GM19397 (cell line): ENCODE results near the gene PDE6A.
"Not testable (repeated sequence)": the region's sequence is repeated elsewhere in the genome, so short reads cannot be mapped to it uniquely, and the experiment has no call there.

ENCODE experiments used
- ATAC-seq: cut with Tn5 transposase; IDR thresholded peaks from one replicate; pipeline ENCODE4 v1.9.1; 2021; ENCODE audit warnings: mild to moderate bottlenecking, moderate library complexity; ENCODE audit not compliant: unreplicated experiment

The PDE6A gene

GRCh38 chr5:149953436-149954121, 9.0 kb upstream of the PDE6A start:
- no peak for ATAC-seq

GRCh38 chr5:149951138-149951749, 6.7 kb upstream of the PDE6A start:
- ATAC-seq, result no peak

- ATAC-seq, result no peak
Measured at GRCh38 chr5:149948993-149949392, 4.4 kb upstream of the PDE6A start.

GRCh38 chr5:149946118-149946517, 1.5 kb upstream of the PDE6A start:
- ATAC-seq, result no peak

GRCh38 chr5:149943177-149943949, 1.2 kb downstream of the PDE6A start:
- not testable (repeated sequence) for ATAC-seq

- not testable (repeated sequence) for ATAC-seq
Measured at GRCh38 chr5:149942741-149943169, 1.8 kb downstream of the PDE6A start.

GRCh38 chr5:149942199-149942598, 2.4 kb downstream of the PDE6A start:
- ATAC-seq, result no peak

- no peak for ATAC-seq
Measured at GRCh38 chr5:149941795-149942194, 2.8 kb downstream of the PDE6A start.

GRCh38 chr5:149940941-149941644, 3.5 kb downstream of the PDE6A start:
- no peak for ATAC-seq

- no peak for ATAC-seq
Measured at GRCh38 chr5:149940077-149940574, 4.5 kb downstream of the PDE6A start.

- ATAC-seq, result no peak
Measured at GRCh38 chr5:149939546-149939945, 5.0 kb downstream of the PDE6A start.

GRCh38 chr5:149938791-149939358, 5.7 kb downstream of the PDE6A start:
- no peak for ATAC-seq

- ATAC-seq, result no peak
Measured at GRCh38 chr5:149938279-149938678, 6.3 kb downstream of the PDE6A start.

GRCh38 chr5:149937610-149938009, 7.0 kb downstream of the PDE6A start:
- no peak for ATAC-seq

- ATAC-seq, result no peak
Measured at GRCh38 chr5:149936700-149937091, 7.9 kb downstream of the PDE6A start.

- ATAC-seq, result no peak
Measured at GRCh38 chr5:149936044-149936699, 8.4 kb downstream of the PDE6A start.

- ATAC-seq, result no peak
Measured at GRCh38 chr5:149935431-149935901, 9.1 kb downstream of the PDE6A start.

- no peak for ATAC-seq
Measured at GRCh38 chr5:149932445-149933350, 11.9 kb downstream of the PDE6A start.

- ATAC-seq, result no peak
Measured at GRCh38 chr5:149931992-149932436, 12.6 kb downstream of the PDE6A start.
